A549 (cell line): ENCODE measurements around the gene TTC28. TPM values are rescaled to one million over a fixed set of nuclear protein-coding genes. Genes with fewer than 3 reads are reported as not detected.

Experiments
- ATAC-seq, 2 experiments: fragments of 200-7000 bp in 1 of 2; fragments of >200 bp in 1 of 2; cut with Nextera tagmentation in 1 of 2; cut with Tn5 transposase in 1 of 2; 3 replicates each; pipeline versions ENCODE4 v1.8.0 to v1.9.1; 2018 to 2020; ENCODE audit warnings: mild to moderate bottlenecking in 1 of 2, moderate library complexity in 1 of 2
- CTCF ChIA-PET: fragments of 300-600 bp; sonication (Branson Sonifier 250); formaldehyde crosslinking; extraction: SDS; loops from one replicate; lab custom pipeline; 2021; ENCODE audit warnings: antibody characterized with exemption, inconsistent platforms; lab: Yijun Ruan, JAX
- POLR2A ChIA-PET: fragments of 350-600 bp; formaldehyde crosslinking; extraction: SDS; loops from one replicate; lab custom pipeline; 2021; ENCODE audit warnings: antibody characterized with exemption, inconsistent platforms; lab: Yijun Ruan, JAX
- DNase-seq, 2 experiments: peaks; one replicate each; pipeline versions ENCODE4 v3.0.0 to v3.0.0-alpha.2; 2011 to 2016; ENCODE audit warnings: low read depth in 1 of 2, low spot score in 1 of 2
- FAIRE-seq: peaks from 2 replicates; lab custom pipeline; 2011; peaks lifted over from hg19 to GRCh38; lab: Jason Lieb, UNC
- H3K27ac ChIP-seq, 2 experiments: fragments of >200 bp; sonication (Bioruptor Twin); formaldehyde crosslinking; 3 replicates each; pipeline ENCODE4 v1.5.1; 2016 to 2017
- H3K4me1 ChIP-seq: fragments of >200 bp; sonication (Bioruptor Twin); formaldehyde crosslinking; 3 replicates; pipeline ENCODE4 v1.6.1; 2016
- H3K4me2 ChIP-seq: fragments of >200 bp; sonication (Bioruptor Twin); formaldehyde crosslinking; 3 replicates; pipeline ENCODE4 v1.6.1; 2016
- H3K4me3 ChIP-seq: fragments of >200 bp; sonication (Bioruptor Twin); formaldehyde crosslinking; 3 replicates; pipeline ENCODE4 v1.5.1; 2016
- H3K9me3 ChIP-seq: fragments of >200 bp; sonication (Bioruptor Twin); formaldehyde crosslinking; 3 replicates; pipeline ENCODE4 v1.6.1; 2016
- BCL3 ChIP-seq: fragments of >200 bp; sonication (Bioruptor Twin); formaldehyde crosslinking; IDR thresholded peaks from 3 replicates; pipeline ENCODE4 v1.6.1; 2016
- CEBPB ChIP-seq, 2 experiments: fragments of >200 bp in 1 of 2; sonication (Bioruptor Twin) in 1 of 2; formaldehyde crosslinking in 1 of 2; IDR thresholded peaks; 2 replicates each; pipeline ENCODE4 v1.6.1; 2012 to 2016
- CHD2 ChIP-seq: fragments of 150-350 bp; IDR thresholded peaks from 2 replicates; pipeline ENCODE4 v1.6.1; 2014; ENCODE audit warnings: low read length; ENCODE audit not compliant: partially characterized antibody
- E2F6 ChIP-seq: IDR thresholded peaks from 2 replicates; pipeline ENCODE4 v1.6.1; 2012; ENCODE audit warnings: low read depth, borderline replicate concordance
- EHMT2 ChIP-seq: fragments of 200-600 bp; sonication (generic); IDR thresholded peaks from 2 replicates; pipeline ENCODE4 v1.6.1; 2016; ENCODE audit warnings: antibody characterized with exemption, low read depth, mild to moderate bottlenecking, moderate library complexity
- FOXS1 ChIP-seq: fragments of 250-450 bp; sonication (Bioruptor Pico); IDR thresholded peaks from 2 replicates; pipeline ENCODE4 v1.5.0; 2020; ENCODE audit warnings: mild to moderate bottlenecking, moderate library complexity
- GATA3 ChIP-seq: IDR thresholded peaks from 2 replicates; pipeline ENCODE4 v1.6.1; 2012; ENCODE audit warnings: borderline replicate concordance
- HDAC2 ChIP-seq: fragments of 200-600 bp; sonication (generic); IDR thresholded peaks from 2 replicates; pipeline ENCODE4 v1.6.1; 2016
- HOXA7 ChIP-seq: fragments of 250-450 bp; sonication (Bioruptor Pico); IDR thresholded peaks from 2 replicates; pipeline ENCODE4 v1.5.0; 2020; ENCODE audit warnings: mild to moderate bottlenecking, moderate library complexity
- HOXB5 ChIP-seq: fragments of 250-450 bp; sonication (Bioruptor Pico); IDR thresholded peaks from 2 replicates; pipeline ENCODE4 v1.5.0; 2020; ENCODE audit warnings: mild to moderate bottlenecking, moderate library complexity
- JUNB ChIP-seq: fragments of >200 bp; sonication (Bioruptor Twin); formaldehyde crosslinking; IDR thresholded peaks from 2 replicates; pipeline ENCODE4 v1.6.1; 2016
- KDM5A ChIP-seq: fragments of 200-600 bp; sonication (generic); IDR thresholded peaks from 2 replicates; pipeline ENCODE4 v1.6.1; 2016; ENCODE audit warnings: antibody characterized with exemption, mild to moderate bottlenecking
- MAFK ChIP-seq: fragments of 450-650 bp; IDR thresholded peaks from 2 replicates; pipeline ENCODE4 v1.6.1; 2014; ENCODE audit not compliant: partially characterized antibody
- MAX ChIP-seq: IDR thresholded peaks from 2 replicates; pipeline ENCODE4 v1.6.1; 2012
- MYC ChIP-seq: IDR thresholded peaks from 2 replicates; pipeline ENCODE4 v1.6.1; 2012; ENCODE audit warnings: mild to moderate bottlenecking, inconsistent platforms, low read length, improper control_type of control experiment, borderline replicate concordance
- NFE2L2 ChIP-seq: fragments of 150-350 bp; conservative IDR thresholded peaks from 2 replicates; pipeline ENCODE4 v1.6.1; 2014; ENCODE audit warnings: low read length
- NPAS2 ChIP-seq: fragments of 250-450 bp; sonication (Bioruptor Pico); IDR thresholded peaks from 2 replicates; pipeline ENCODE4 v1.8.0; 2022; ENCODE audit warnings: mild to moderate bottlenecking, moderate library complexity, borderline replicate concordance
- NR3C1 ChIP-seq: fragments of >200 bp; sonication (Bioruptor Twin); formaldehyde crosslinking; IDR thresholded peaks from 3 replicates; pipeline ENCODE4 v1.6.1; 2017
- RAD21 ChIP-seq, 2 experiments: fragments of >200 bp in 1 of 2; sonication (Bioruptor Twin) in 1 of 2; formaldehyde crosslinking in 1 of 2; IDR thresholded peaks in 1 of 2; conservative IDR thresholded peaks in 1 of 2; 2 replicates in 1 of 2; 3 replicates in 1 of 2; pipeline ENCODE4 v1.6.1; 2012 to 2018; ENCODE audit warnings: inconsistent platforms in 1 of 2
- RCOR1 ChIP-seq: fragments of 150-350 bp; IDR thresholded peaks from 2 replicates; pipeline ENCODE4 v1.6.1; 2014; ENCODE audit warnings: antibody characterized with exemption, low read length, low read depth
- SREBF2 ChIP-seq: fragments of 450-650 bp; IDR thresholded peaks from 2 replicates; pipeline ENCODE4 v1.6.1; 2014; ENCODE audit warnings: mild to moderate bottlenecking, moderate library complexity
- TFCP2L1 ChIP-seq: fragments of 250-450 bp; sonication (Bioruptor Pico); IDR thresholded peaks from 2 replicates; pipeline ENCODE4 v1.5.0; 2021; ENCODE audit warnings: mild to moderate bottlenecking
- ZNF302 ChIP-seq: fragments of 250-450 bp; sonication (Bioruptor Pico); IDR thresholded peaks from 2 replicates; pipeline ENCODE4 v1.9.0; 2021; ENCODE audit warnings: inconsistent platforms, mild to moderate bottlenecking, moderate library complexity
- WGBS: methylation state at CpG from one replicate; pipeline ENCODE4 v1.1.6; 2017; ENCODE audit errors: missing lambda C conversion rate; 5-methylcytosine and 5-hydroxymethylcytosine counted together
- polyA plus RNA-seq, 4 experiments: library from polyadenylated mRNA; depleted of rRNA in 3 of 4; stranded (reverse); fragments of >200 nt; fragmentation: RNase III in 1 of 4; extraction: RNeasy Plus Mini Kit Qiagen cat#74134 plus additional on column Dnase treatment in 1 of 4; gene quantifications; 2 replicates in 3 of 4; 3 replicates in 1 of 4; pipeline ENCODE4 v1.2.3, GENCODE V29; 2011 to 2017
- TF ChIP-seq, protein P1 (sequence below): fragments of 250-450 bp; sonication (Bioruptor Pico); IDR thresholded peaks from 2 replicates; pipeline ENCODE4 v1.5.0; 2021; ENCODE audit warnings: mild to moderate bottlenecking, moderate library complexity, borderline replicate concordance
- TF ChIP-seq, protein P2 (sequence below): fragments of 450-650 bp; IDR thresholded peaks from 2 replicates; pipeline ENCODE4 v1.6.1; 2014; ENCODE audit warnings: antibody characterized with exemption
- TF ChIP-seq, protein P3 (sequence below): fragments of 200-600 bp; sonication (generic); IDR thresholded peaks from 2 replicates; pipeline ENCODE4 v1.6.1; 2016; ENCODE audit warnings: antibody characterized with exemption, mild to moderate bottlenecking, moderate library complexity

TTC28 gene
- polyA plus RNA-seq, 2 of the 4 experiments (the other 2 are of a cell fraction) = 2.6 to 3.8 TPM

DNA sequence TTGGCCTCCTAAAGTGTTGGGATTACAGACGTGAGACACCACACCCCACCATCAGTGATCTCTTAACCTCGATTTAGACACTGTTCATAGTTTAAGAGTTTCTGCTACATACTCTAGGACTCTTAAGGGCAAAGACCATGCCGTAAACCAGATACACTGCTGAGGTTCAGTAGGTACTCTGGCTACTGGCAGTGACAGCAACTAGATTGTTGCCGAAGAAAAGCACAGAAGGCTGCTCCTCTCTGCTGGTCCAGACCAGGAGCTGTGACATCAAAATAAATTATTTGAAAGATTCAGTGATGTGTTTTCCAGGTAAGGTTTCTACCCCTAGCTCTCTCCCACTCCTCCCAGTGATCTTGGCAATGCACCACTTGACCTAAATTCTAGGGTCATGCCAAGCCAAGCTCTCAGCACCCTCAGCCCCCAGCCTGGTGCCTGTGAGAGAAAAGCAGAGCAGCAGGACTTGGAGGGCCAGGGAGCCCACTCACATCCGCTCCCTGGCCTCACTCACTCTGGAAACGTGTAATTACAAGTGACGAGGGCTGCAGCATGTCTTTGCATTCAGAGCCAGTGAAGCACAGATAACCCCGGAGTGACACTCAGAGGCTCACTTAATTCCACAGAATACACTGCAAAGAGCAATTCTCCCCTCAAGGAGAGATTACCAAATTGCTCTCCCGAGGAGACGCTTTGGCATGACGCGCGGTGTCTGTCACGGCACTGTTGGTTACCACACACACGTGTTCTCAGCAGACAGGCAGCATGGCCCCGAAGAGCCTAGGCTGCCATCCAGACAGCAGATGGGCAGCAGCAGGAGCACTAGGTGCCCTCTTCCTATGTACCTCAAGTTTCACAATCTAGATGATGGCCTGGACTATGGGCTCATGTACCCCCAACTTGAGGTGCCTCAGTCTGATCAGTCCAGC, 663.7 kb downstream of the TTC28 start:
- ChIA-PET CTCF (interaction anchor here (1.6 kb wide), 1 partner anchor 136 kb away, joined by 5 read pairs; no protein-coding TSS in a partner anchor), POLR2A (no interaction called here)
- Histone ChIP-seq H3K4me2 (no peak overlapping the region), H3K4me1 (peaks cover 7% of the 10 kb centered on the region; the same call in 1 of the 3 replicates), H3K9me3 (no peaks in the 10 kb centered on the region), H3K4me3 (no peak overlapping the region), H3K27ac (no peak overlapping the region)
- TF ChIP-seq NPAS2 (CRISPR knock-in tag) = no peak
- TF ChIP-seq CHD2 = no peak
- no peak for TF ChIP-seq CEBPB (IDR thresholded peaks at IDR 0.05)
- no peak for TF ChIP-seq JUNB
- no peak for TF ChIP-seq SREBF2
- TF ChIP-seq MAFK = no peak
- no peak for TF ChIP-seq FOXS1 (CRISPR knock-in tag)
- TF ChIP-seq MAX = no peak
- TF ChIP-seq EHMT2 = no peak
- TF ChIP-seq, protein P1, sequence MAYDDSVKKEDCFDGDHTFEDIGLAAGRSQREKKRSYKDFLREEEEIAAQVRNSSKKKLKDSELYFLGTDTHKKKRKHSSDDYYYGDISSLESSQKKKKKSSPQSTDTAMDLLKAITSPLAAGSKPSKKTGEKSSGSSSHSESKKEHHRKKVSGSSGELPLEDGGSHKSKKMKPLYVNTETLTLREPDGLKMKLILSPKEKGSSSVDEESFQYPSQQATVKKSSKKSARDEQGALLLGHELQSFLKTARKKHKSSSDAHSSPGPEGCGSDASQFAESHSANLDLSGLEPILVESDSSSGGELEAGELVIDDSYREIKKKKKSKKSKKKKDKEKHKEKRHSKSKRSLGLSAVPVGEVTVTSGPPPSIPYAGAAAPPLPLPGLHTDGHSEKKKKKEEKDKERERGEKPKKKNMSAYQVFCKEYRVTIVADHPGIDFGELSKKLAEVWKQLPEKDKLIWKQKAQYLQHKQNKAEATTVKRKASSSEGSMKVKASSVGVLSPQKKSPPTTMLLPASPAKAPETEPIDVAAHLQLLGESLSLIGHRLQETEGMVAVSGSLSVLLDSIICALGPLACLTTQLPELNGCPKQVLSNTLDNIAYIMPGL (CRISPR knock-in tag) = no peak
- TF ChIP-seq HOXA7 (CRISPR knock-in tag) = no peak
- TF ChIP-seq TFCP2L1 (CRISPR knock-in tag) = no peak
- TF ChIP-seq MYC = no peak
- TF ChIP-seq HDAC2 = no peak
- no peak for TF ChIP-seq RAD21 (conservative IDR thresholded peaks at IDR 0.05 in 1 of 2, IDR thresholded peaks at IDR 0.05 in 1 of 2)
- DNase-seq (no peak), ATAC-seq (no peak), FAIRE-seq (no peak)
- WGBS = 91% methylated on average over 14 of the region's 16 CpGs

- FAIRE-seq (no peak), ATAC-seq (no peak), DNase-seq (no peak)
- ChIA-PET POLR2A (no interaction called here), CTCF (interaction anchor here (1.6 kb wide), 1 partner anchor 135 kb away, joined by 5 read pairs; no protein-coding TSS in a partner anchor)
- Histone ChIP-seq H3K27ac (no peak overlapping the region), H3K4me1 (no peaks in the 10 kb centered on the region), H3K4me2 (no peak overlapping the region), H3K9me3 (no peaks in the 10 kb centered on the region), H3K4me3 (no peak overlapping the region)
- TF ChIP-seq HOXB5 = no peak
- TF ChIP-seq MAFK = no peak
- TF ChIP-seq FOXS1 (CRISPR knock-in tag) = no peak
- TF ChIP-seq, protein P2, sequence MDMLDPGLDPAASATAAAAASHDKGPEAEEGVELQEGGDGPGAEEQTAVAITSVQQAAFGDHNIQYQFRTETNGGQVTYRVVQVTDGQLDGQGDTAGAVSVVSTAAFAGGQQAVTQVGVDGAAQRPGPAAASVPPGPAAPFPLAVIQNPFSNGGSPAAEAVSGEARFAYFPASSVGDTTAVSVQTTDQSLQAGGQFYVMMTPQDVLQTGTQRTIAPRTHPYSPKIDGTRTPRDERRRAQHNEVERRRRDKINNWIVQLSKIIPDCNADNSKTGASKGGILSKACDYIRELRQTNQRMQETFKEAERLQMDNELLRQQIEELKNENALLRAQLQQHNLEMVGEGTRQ = no peak
- TF ChIP-seq TFCP2L1 (CRISPR knock-in tag) = no peak
- TF ChIP-seq, protein P3, sequence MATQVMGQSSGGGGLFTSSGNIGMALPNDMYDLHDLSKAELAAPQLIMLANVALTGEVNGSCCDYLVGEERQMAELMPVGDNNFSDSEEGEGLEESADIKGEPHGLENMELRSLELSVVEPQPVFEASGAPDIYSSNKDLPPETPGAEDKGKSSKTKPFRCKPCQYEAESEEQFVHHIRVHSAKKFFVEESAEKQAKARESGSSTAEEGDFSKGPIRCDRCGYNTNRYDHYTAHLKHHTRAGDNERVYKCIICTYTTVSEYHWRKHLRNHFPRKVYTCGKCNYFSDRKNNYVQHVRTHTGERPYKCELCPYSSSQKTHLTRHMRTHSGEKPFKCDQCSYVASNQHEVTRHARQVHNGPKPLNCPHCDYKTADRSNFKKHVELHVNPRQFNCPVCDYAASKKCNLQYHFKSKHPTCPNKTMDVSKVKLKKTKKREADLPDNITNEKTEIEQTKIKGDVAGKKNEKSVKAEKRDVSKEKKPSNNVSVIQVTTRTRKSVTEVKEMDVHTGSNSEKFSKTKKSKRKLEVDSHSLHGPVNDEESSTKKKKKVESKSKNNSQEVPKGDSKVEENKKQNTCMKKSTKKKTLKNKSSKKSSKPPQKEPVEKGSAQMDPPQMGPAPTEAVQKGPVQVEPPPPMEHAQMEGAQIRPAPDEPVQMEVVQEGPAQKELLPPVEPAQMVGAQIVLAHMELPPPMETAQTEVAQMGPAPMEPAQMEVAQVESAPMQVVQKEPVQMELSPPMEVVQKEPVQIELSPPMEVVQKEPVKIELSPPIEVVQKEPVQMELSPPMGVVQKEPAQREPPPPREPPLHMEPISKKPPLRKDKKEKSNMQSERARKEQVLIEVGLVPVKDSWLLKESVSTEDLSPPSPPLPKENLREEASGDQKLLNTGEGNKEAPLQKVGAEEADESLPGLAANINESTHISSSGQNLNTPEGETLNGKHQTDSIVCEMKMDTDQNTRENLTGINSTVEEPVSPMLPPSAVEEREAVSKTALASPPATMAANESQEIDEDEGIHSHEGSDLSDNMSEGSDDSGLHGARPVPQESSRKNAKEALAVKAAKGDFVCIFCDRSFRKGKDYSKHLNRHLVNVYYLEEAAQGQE = no peak
- TF ChIP-seq EHMT2 = no peak
- TF ChIP-seq CHD2 = no peak
- TF ChIP-seq KDM5A = no peak
- no peak for TF ChIP-seq E2F6
- no peak for TF ChIP-seq NR3C1
- no peak for TF ChIP-seq ZNF302
- no peak for TF ChIP-seq RCOR1
- TF ChIP-seq BCL3 = no peak
- TF ChIP-seq GATA3 = no peak
- TF ChIP-seq NFE2L2 = no peak
- 84% methylated on average over 2 of the region's 2 CpGs for WGBS
Measured at GRCh38 chr22:28015046-28015425, 664.6 kb downstream of the TTC28 start.
